Prostate gland (tissue), 2 donors: ENCODE data around the gene NTNG2.

ENCODE experiments used
- POLR2A ChIP-seq: fragments of 450-650 bp; IDR thresholded peaks from one replicate; pipeline ENCODE4 v1.6.1; 2016; ENCODE audit warnings: antibody characterized with exemption, mild to moderate bottlenecking
- POLR2AphosphoS5 ChIP-seq: sonication (generic); formaldehyde crosslinking; IDR thresholded peaks from one replicate; pipeline ENCODE4 v1.6.1; 2017; ENCODE audit warnings: antibody characterized with exemption
- TF ChIP-seq, protein P1 (sequence below), 4 experiments: fragments of 200-600 bp in 2 of 4; fragments of 450-650 bp in 2 of 4; sonication (generic) in 2 of 4; IDR thresholded peaks; 1 replicate in 3 of 4; 2 replicates in 1 of 4; pipeline ENCODE4 v1.5.1; 2016 to 2019; ENCODE audit warnings: antibody characterized with exemption in 4 of 4, mild to moderate bottlenecking in 2 of 4, moderate library complexity in 2 of 4

DNA sequence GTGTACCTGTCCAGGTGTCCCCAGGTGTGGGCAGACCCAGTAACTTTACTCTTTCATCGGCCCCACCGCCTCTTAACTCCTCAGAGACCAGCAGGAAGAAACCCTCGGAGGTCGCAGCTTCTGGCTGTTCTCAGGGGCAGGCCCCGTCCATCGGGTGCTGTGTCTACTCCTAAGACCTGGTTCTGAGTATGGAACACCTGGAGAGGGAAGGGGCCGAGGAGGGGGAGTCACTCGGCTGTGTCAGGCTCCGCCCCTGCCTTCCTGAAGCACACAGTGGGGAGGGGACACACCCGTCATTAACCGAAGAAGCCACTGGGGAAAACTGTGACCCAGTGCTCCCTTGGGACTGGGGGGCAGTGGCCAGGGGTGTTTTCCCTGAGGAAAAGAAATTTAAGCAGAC is 22.3 kb downstream of the NTNG2 start:
- TF ChIP-seq, protein P1, sequence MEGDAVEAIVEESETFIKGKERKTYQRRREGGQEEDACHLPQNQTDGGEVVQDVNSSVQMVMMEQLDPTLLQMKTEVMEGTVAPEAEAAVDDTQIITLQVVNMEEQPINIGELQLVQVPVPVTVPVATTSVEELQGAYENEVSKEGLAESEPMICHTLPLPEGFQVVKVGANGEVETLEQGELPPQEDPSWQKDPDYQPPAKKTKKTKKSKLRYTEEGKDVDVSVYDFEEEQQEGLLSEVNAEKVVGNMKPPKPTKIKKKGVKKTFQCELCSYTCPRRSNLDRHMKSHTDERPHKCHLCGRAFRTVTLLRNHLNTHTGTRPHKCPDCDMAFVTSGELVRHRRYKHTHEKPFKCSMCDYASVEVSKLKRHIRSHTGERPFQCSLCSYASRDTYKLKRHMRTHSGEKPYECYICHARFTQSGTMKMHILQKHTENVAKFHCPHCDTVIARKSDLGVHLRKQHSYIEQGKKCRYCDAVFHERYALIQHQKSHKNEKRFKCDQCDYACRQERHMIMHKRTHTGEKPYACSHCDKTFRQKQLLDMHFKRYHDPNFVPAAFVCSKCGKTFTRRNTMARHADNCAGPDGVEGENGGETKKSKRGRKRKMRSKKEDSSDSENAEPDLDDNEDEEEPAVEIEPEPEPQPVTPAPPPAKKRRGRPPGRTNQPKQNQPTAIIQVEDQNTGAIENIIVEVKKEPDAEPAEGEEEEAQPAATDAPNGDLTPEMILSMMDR (IDR thresholded peaks at IDR 0.05), result no peak
- TF ChIP-seq POLR2AphosphoS5 (no peak), POLR2A (no peak)
